IPS-11a (cell line): ENCODE measurements around the gene BCAP31.
"Not testable (repeated sequence)": the region's sequence is repeated elsewhere in the genome, so short reads cannot be mapped to it uniquely, and the experiment has no call there.

ENCODE experiments used
- H3K4me3 ChIP-seq: one replicate; pipeline ENCODE4 v1.5.1; 2013; ENCODE audit warnings: low read depth, low read length, control low read depth

BCAP31 gene

GRCh38 chrX:153684467-153685155 is 39.6 kb downstream of the BCAP31 start:
- H3K4me3 ChIP-seq: no peak overlapping the region

- not testable (repeated sequence) for H3K4me3 ChIP-seq
These were observed 40.7 kb downstream of the BCAP31 start for GRCh38 chrX:153683486-153683885.

- no peak overlapping the region for H3K4me3 ChIP-seq
These were observed 43.0 kb downstream of the BCAP31 start for GRCh38 chrX:153681175-153681574.

GRCh38 chrX:153674219-153674851 is 49.9 kb downstream of the BCAP31 start:
- H3K4me3 ChIP-seq: no peak overlapping the region

GRCh38 chrX:153673428-153674218 is 50.6 kb downstream of the BCAP31 start, which contains the start of gene PNCK:
Gene PNCK (minus strand): TSS chrX:153673813. CDS start chrX:153673076, 737 bp downstream.
- no peak within 1 kb of the TSS for H3K4me3 ChIP-seq

GRCh38 chrX:153672531-153673427 is 51.4 kb downstream of the BCAP31 start:
- H3K4me3 ChIP-seq: no peak overlapping the region

GRCh38 chrX:153671589-153672530 is 52.3 kb downstream of the BCAP31 start:
- H3K4me3 ChIP-seq: no peak overlapping the region

GRCh38 chrX:153670748-153671588 is 53.2 kb downstream of the BCAP31 start:
- H3K4me3 ChIP-seq: no peak overlapping the region

GRCh38 chrX:153669901-153670731 is 54.1 kb downstream of the BCAP31 start:
- H3K4me3 ChIP-seq: no peak overlapping the region

- no peak overlapping the region for H3K4me3 ChIP-seq
These were observed 54.9 kb downstream of the BCAP31 start for GRCh38 chrX:153669174-153669890.

GRCh38 chrX:153668423-153669173 is 55.6 kb downstream of the BCAP31 start:
- no peak overlapping the region for H3K4me3 ChIP-seq

- peak overlapping the region; percentile 8 for H3K4me3 ChIP-seq
These were observed 56.2 kb downstream of the BCAP31 start for GRCh38 chrX:153667956-153668396.

GRCh38 chrX:153667281-153667955 is 56.8 kb downstream of the BCAP31 start:
- peak overlapping the region; percentile 8 for H3K4me3 ChIP-seq

- H3K4me3 ChIP-seq: no peak overlapping the region
These were observed 58.4 kb downstream of the BCAP31 start for GRCh38 chrX:153665726-153666306.

GRCh38 chrX:153662266-153662665 is 61.9 kb downstream of the BCAP31 start:
- H3K4me3 ChIP-seq: no peak overlapping the region
